COLO668 (cell line): ENCODE results near the gene CDH22.
A peak's percentile ranks its signal among the peaks of the same experiment; 100 is the strongest.

Experiments
- DNase-seq: peaks from one replicate; lab custom pipeline; 2025; ENCODE audit not compliant: unreplicated experiment; lab: John Stamatoyannopoulos, UW

CDH22 gene

GRCh38 chr20:46344488-46345162, 36.3 kb upstream of the CDH22 start:
- no peak for DNase-seq

- no peak for DNase-seq
These were observed 35.7 kb upstream of the CDH22 start for GRCh38 chr20:46343975-46344357.

DNA sequence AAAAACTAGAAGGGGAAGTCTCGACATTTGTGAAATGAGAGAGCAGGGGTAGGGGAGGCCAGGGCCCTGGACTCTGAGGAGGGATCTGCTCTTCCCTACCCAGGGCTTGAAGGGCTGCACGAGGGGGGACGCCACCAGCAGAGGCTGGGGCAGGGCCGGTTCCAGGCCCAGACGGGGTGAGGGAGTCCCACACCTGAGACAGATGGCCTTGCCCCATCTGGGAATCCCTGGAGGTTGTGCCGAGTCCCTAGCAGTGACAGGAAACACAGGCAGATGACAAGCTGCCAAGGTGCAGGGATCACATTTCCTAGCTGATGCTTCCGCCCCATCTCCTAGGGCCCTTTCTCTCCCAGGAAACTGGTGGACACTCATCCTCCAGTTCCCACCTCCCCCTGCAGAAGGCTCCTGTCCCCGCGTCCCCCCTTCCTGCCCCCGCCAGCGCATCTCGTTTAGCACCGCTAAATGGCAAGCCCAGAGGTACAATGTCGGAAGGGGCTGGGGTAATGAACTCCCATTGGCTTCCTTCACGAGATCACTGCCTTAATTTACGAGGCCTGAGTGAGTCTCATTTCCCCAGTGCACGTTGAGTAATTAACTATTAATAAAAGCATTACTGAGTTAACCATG, 35.2 kb upstream of the CDH22 start:
- peak; percentile 45 for DNase-seq

- DNase-seq = no peak
These were observed 34.4 kb upstream of the CDH22 start for GRCh38 chr20:46342451-46343347.

GRCh38 chr20:46342010-46342378, 33.7 kb upstream of the CDH22 start:
- DNase-seq = no peak

DNA sequence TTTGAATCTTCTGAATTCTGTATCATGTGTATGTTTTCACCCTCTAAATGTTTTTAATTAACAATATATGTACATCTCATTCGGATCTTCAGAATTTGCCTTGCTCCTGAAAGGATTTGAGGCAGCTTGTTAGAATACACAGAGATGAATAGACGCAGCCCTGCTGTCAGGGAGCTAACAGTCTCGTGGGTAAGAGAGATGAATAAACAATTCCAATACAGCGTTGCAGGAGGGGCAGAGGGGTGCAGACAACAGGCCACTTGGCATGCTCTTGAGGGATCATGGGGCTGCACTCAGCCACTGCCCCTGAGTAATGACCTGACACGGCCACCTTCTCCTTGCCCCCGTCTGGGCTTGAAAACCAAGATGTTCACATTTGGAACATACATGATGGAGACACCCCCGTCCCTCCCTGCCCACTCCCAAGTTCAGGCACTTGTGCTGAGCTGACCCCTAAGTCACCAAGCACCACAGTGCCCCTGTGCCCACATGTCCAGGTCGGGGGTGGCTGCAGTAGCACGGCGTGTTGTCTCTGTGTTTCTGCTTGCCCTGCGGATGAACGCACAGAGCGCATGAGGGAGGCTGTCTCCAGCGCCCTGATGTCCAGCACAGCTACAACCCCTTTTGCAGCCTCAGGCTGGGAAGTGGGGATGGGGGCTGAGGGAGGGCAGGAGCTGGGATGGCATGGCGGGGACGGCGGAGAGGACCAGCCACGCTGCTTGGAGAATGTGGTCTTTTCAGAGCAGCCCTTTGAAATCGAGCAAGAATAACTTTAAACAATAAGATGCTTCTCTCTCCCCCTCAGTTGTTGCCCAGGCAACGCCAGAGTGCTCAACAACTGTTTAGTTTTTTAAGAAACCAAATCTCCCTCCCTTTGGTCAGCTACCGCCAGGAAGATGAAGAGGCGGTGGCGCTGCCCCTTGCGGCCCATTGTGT, 33.0 kb upstream of the CDH22 start:
- DNase-seq = no peak

DNA sequence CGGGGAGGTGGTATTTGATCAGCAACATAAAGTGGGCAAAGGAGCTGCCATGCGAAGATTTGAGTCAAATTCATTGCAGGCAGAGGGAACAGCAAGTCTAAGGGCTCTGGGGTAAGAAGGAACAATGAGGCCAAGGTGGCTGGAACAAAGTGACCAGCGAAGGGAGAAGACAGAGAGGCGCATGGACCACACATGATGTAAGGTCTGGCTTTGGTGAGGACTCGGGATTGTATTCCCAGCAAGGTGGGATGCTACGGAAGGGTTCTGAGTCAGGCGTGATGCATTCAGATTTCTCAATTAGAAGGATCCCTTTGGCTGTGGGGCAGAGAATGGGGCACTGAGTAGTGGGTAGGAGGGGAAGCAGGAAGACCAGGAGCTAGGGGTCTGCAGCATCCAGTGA, 30.7 kb upstream of the CDH22 start:
- DNase-seq = no peak

GRCh38 chr20:46336735-46337134, 28.4 kb upstream of the CDH22 start:
- DNase-seq = no peak

DNA sequence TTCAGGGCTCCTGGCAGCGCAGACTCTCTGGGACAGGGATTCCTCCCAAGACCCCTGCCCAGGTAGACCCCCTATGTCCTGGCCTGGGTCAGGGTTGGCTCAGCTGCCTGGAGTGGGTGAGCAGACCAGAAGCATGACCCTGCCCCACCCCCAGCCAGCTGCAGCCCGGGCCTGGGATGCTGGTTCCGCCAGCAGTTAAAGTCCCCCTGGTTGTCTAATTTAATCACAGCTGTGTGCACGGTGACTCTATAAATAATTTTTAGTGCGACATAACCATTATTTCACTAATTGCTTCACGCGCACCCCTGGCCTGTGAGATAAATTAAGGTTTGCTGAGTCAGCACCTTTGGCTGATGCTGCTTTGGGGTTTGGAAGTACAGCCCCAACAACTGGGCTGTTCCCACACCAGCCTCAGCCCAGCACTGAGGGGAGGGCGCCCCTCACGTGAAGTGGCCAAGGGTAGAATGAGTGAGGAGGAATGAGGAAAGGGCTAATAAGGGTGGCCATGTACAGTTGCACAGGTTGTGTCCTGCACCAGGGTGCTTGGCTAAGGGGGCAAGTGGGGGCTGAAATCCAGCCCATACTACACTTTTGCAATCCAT, 26.1 kb upstream of the CDH22 start:
- no peak for DNase-seq

DNA sequence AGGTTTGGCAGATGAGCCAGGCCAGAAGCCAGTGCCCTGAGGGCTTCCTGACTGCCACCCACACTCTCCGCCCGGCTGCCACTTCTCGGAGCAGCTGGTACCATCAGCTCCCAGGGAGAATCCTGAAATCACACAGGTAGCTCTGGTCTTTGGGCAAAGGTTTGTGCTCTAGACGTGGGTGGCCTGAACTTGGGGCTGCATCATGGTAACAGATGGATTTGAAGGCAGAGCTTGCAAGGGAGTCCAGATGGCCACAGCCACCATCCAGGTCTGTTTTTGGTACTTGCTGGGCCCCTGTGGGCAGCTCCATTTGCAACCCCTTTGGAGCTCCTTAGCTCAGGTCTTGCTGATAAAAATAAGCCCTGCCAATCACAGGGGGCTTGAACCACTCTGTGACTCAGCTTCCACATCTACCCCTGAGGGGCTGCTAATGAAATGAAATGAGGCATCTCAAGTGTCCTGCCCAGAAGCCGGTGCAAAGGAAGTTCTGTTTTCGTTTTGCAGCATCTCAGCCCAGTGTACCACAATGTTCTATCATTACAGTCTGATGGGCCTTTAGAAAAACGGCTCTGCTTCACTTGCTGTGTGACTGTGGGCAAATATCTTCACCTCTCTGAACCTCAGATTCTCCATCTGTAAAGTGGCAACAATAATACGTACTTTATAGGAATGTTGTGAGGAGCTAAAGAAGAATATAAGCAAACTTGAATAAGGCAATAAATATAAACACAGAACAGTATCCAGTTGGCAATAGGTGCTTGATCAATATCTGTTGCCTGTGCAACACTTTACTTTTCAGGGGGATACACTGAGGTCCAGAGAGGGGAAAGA, 25.1 kb upstream of the CDH22 start:
- DNase-seq = peak; percentile 59

DNA sequence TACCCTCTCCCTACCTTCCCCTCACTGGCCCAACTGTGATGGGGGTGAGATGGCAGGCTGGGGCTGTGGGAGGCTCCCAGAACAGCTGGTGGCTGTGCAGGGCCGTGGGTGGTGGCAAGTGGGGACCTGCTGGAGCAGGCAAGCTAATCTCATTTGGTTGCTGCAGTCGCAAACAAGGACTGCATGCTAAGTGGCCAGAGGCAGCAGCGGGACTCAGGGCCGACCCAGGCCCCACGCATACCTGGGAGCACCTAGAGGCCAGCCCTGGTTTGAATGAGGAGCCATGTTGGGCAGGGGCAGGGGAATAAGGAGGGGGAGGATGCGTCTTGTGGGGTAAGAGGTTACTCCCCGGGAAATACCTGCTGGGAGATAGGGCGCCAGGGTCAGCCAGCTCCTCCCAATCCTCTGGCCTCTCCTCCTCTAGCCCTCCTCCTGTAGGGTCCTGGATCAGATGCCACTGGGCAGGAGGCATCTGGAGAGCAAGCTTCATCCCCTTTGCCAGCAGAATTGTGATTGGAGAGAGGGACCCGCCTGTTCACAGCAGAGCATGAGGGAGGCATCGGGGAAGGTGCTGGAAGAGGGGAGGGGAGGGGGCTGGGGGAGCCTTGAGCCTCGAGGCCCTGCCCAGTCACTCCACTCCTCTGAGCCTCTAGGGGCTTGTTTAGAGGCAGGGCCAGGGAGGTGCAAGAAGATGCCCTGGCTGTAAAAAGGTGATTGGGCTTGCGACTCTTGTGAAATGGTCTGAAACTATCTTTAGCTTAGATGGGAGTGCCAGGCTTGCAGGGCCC, 24.3 kb upstream of the CDH22 start:
- DNase-seq = no peak

DNA sequence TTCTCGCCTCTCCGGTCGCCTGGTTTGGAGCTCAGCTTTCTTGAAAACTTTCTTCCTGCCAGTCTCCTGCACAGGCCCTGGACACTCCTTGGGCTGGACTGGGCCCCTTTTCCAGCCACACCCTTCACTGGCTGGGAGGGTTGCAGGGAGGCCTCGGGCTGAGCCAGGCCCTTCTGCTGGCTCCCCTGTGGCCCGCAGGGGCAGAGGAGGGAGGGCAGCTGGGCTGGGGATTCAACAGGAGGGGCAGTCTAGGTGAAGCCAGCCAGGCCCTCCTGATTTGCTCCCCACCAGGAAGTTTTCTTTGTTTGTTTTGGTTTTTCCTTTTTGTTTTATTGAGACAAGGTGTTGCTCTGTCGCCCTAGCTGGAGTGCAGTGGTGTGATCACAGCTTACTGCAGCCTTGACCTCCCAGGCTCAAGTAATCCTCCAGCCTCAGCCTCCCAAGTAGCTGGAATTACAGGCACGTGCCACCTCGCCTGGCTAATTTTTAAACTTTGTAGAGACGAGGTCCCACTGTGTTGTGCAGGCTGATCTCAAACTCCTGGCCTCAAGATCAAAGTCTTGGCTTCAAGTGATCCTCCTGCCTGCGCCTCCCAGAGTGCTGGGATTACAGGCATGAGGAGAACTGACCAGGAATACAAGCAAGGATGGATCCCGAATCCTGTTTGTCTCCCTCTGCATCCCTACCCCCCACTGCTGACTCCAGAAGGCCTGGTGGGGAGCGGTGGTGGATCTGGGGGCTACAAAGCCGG, 23.5 kb upstream of the CDH22 start:
- peak; percentile 16 for DNase-seq

- DNase-seq = no peak
These were observed 22.6 kb upstream of the CDH22 start for GRCh38 chr20:46330831-46331371.

GRCh38 chr20:46330072-46330763, 21.9 kb upstream of the CDH22 start:
- DNase-seq = peak; percentile 85

DNA sequence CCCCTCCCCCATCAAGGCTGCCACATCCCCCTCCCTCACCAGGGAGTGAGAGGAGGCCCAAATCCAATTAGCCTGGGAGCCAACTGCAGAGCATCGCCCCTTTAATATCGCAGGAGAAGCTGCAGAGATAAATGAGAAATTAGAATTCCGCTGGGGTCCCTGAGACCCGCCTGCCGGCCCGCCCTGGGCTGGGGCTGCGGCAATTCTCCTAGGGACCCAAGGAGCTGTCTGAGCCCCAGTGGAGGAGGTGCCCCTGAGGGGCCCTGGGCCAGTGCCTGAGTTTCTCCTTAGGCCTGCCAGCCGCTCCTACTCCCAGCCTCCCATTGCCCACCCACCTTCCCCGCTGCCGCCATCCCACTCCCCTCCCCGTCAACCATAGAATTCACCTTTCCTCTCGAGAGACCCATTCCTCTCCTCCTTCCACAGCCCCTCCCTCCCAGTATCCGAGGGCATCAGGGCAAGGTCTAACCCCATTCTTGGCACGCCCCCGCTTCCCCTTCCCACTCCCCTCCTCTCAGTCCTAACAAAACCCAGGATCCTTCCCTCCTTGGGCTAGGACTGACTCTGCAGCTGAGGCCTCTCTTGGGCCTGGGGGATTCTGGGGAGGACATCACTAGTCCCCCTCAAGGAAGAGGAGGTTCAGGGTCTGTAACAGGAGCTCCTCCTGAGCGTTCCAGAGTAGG, 20.0 kb upstream of the CDH22 start:
- DNase-seq = no peak

GRCh38 chr20:46327557-46327956, 19.3 kb upstream of the CDH22 start:
- DNase-seq = no peak

DNA sequence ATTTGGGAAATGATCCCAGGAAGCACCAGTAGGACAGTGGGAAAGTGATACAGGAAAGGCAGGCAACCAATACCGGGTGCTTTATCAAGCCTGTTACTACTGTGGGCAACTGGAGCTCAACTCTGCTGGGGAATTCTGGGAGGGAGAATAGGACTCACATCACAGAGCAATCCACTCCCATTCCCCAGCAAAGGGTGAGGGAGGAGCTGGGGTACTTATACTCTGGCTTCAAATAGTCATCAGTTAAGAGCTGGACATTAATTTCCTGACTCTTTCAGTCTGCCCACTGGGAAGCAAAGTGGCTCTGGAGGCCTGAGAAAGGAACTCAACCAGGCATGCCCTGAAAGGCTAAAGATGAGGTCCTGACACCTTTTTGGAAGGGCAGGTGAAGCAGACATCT, 17.5 kb upstream of the CDH22 start:
- DNase-seq = no peak
